A673 (cell line): ENCODE measurements around the gene ARHGAP18.

Source experiments
- CTCF ChIP-seq: fragments of 300-800, 200-600 bp; sonication (generic); conservative IDR thresholded peaks from 2 replicates; pipeline ENCODE4 v1.5.1; 2017; ENCODE audit warnings: low read depth, mild to moderate bottlenecking, antibody characterized with exemption, low read length, moderate library complexity, mixed read lengths
- EZH2 ChIP-seq: fragments of 200-600 bp; sonication (generic); IDR thresholded peaks from 2 replicates; pipeline ENCODE4 v1.6.1; 2017; ENCODE audit warnings: borderline replicate concordance, low read depth, mild to moderate bottlenecking, mixed read lengths, antibody characterized with exemption, low read length; ENCODE audit not compliant: poor library complexity, severe bottlenecking

GRCh38 chr6:129577691-129578090 lies 132.3 kb downstream of the ARHGAP18 start:
- TF ChIP-seq CTCF (no peak), EZH2 (no peak)
